GM19099 (cell line): ENCODE results near the gene GLDC.

Experiments used
- POLR2A ChIP-seq: IDR thresholded peaks from 3 replicates; pipeline ENCODE4 v1.6.1; 2011; ENCODE audit warnings: low read depth; ENCODE audit not compliant: insufficient read length; ENCODE audit errors: extremely low read depth

GLDC gene

DNA sequence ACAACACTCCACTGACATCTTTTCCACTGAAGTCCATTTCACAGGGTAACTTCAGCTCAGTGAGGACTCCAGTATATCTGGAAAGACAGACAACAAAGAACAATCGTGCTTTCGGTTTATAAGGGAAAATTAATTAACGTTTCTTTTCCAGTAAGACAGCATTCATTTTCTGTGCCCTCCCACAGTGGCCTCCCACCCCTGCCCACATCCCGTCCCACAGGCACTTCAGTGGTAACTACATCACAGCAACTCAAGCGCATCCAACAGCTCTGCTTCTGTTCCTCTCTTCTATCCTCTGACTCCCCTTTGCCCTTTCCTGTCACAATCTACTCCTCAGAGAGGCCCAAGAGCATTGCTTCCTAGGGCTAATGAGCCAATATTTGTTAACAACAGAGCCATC, 40.3 kb downstream of the GLDC start:
- TF ChIP-seq POLR2A = no peak

DNA sequence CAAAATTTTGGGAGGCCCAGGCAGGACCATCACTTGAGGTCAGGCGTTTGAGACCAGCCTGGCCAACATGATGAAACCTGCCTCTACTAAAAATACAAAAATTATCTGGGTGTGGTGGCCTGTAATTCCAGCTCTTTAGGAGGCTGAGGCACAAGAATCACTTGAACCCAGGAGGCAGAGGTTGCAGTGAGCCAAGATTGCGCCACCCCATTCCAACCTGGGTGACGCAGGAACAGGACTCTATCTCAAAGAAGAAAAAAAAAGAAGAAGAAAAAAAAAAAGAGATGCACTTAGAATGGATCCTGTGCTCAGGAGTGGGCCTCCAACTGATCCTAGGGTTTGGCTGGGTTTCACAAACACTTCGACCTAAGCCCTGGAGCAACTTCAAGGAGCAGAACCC, 45.1 kb downstream of the GLDC start:
- TF ChIP-seq POLR2A = no peak

- no peak for TF ChIP-seq POLR2A
Observed at GRCh38 chr9:6600006-6600405, 45.5 kb downstream of the GLDC start.

DNA sequence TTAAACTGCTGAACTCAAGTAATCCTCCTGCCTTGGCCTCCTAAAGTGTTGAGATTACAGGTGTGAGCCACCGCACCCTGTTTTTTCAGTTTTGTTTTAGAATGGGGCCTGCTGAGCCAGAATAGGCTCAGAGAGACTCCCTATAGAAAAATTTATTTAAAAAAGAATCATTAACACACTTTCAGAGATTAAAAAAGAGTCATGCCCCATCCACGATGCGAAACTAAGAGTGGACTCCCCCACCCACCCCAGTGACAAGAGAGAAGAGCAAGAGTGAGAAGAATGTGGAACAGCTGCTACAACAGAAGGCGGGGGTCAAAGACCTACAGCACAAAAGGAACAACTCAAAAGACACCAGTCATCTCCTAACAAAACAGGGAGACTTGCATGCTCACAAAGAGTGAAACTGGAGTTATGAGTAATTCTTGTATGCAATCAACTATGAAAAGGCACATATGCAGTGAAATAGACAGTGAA, 47.2 kb downstream of the GLDC start:
- TF ChIP-seq POLR2A = no peak

DNA sequence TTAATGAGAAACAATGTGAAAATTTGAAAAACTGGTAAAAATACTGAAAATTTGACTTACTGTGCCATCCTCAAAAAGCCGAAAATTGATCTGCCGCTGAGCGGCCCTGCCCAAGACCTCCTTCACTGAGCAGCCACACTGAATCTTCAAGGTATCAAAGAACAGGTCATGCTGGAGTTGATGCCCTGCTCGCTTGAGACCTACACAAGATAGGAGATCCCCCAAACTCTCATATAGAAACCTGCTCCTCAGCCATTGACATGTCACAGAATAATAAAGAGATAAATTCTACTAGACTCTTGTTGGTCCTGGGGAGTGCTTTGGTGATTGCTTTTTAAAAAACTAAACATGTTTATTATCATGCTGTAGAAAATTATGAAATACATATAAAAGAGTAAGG, 52.7 kb downstream of the GLDC start:
- no peak for TF ChIP-seq POLR2A

- no peak for TF ChIP-seq POLR2A
Observed at GRCh38 chr9:6592231-6592630, 53.3 kb downstream of the GLDC start.

GRCh38 chr9:6590772-6591384, 54.7 kb downstream of the GLDC start:
- TF ChIP-seq POLR2A = no peak

DNA sequence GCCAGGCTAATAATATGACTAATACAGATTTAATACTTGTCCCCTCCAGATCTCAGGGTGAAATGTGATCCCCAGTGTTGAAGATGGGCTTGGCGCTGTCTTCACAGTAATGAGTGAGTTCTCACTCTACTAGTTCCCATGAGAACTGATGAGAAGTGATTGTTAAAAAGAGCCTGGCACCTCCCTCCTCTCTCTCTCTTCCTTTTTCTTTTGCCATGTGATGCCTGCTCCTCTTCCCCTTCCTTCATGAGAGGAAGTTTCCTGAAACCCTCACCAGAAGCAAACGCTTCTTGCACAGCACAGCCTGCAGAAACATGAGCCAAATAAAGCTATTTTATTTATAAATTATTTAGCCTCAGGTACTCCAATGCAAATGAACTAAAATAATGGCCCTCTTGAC, 55.2 kb downstream of the GLDC start:
- TF ChIP-seq POLR2A = no peak

GRCh38 chr9:6584881-6585597, 60.5 kb downstream of the GLDC start:
- TF ChIP-seq POLR2A = no peak

DNA sequence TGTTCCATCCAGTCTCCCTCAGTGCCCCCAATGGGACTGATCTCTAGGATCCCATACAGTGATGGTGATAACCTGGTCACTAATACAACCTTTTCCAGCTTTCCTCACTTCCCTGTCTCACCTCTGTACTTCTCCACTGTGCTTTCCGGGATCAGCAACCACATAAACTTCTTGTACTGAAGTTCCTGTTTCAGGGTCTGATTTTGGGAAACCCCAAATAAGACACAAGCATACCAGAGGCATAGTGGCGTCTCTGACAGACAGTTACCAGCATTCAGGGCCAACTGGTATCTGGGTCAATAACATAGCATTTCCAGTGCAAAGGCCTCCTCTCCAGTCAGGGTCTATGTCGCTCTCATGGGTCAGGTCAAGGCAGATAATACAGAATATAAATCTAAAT, 64.3 kb downstream of the GLDC start:
- no peak for TF ChIP-seq POLR2A

DNA sequence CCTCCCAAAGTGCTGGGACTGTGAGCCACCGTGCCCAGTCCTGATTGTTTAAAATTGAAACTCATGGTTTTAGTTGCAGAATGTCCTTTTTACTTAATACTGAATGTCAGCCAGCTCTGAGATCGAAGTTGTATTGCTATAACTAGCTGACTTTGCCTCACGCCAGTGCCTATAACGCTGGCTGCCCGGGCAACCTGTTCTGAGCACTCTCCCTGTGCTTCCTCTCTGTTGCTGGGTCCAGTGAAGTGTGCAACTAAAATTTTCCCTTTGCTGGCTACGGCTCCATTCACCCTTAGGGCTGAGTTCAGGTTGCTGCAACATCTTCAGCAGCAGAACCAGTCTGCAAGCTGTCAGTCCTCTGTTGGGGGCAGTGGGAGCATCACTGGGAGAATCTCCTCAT, 65.9 kb downstream of the GLDC start:
- no peak for TF ChIP-seq POLR2A

DNA sequence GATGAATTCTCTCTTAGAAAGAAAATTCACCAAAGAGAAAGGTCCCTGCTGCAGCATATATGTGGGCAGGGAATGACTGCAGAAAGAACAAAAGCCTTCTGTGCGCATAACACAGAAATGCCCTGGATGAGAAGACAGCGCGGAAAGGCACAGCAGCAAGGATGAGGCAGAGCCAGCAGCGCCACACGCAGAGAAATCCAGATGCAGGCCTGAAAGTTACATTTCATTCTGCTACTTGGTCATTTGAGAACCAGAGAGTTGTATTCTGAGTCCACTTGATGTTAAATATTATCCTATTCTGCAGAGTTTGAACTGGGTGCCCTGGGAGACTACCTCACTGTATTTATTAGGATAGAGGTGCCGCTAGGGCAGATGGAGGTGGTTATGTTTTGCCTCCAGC, 68.5 kb downstream of the GLDC start:
- TF ChIP-seq POLR2A = no peak

DNA sequence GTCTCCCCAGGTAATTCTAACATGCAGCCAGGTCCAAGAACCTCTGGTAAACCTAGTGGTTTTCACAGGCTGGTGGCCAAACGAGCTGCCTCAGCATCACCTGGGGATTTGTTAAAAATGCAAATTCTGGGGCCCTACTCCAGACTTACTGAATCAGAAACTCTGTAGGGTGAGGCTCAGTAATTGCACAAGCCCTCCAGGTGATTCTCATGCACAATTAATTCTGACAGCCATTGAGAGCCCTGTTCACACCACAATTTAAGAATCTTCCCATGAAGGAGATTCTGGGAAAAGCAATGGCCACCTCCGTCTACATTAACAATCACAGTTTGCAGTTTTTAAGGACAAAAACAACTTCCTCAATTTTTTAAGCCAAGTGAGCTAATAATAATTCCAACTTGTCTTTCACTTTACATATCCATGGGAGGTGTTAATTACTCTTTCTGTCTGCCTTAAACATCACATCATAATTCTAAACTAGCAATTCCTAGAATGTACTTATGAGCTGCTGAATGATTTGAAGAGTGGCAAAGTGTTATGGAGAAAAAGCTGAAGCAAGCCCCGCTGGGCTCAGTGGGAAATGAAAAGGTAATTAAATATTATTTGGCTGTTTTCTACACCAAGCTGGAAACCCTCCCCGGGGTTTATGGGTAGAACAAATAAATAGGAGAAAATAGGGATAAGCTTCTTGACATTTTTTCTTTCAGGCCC, 70.0 kb downstream of the GLDC start:
- no peak for TF ChIP-seq POLR2A

- no peak for TF ChIP-seq POLR2A
Observed at GRCh38 chr9:6567140-6567591, 78.4 kb downstream of the GLDC start.

GRCh38 chr9:6566409-6567139, 79.0 kb downstream of the GLDC start:
- TF ChIP-seq POLR2A = no peak
